Endothelial cell of umbilical vein (primary cell): ENCODE results near the gene HMCN1.

Experiments
- EZH2 ChIP-seq: IDR thresholded peaks from 2 replicates; pipeline ENCODE4 v1.6.1; 2012; ENCODE audit warnings: borderline replicate concordance, low read depth, mild to moderate bottlenecking, moderate library complexity, low read length, inconsistent platforms; ENCODE audit not compliant: severe bottlenecking
- MYC ChIP-seq: IDR thresholded peaks from one replicate; pipeline ENCODE4 v1.6.1; 2011; ENCODE audit warnings: mild to moderate bottlenecking, low read depth, low read length
- POLR2A ChIP-seq: IDR thresholded peaks from 2 replicates; pipeline ENCODE4 v1.6.1; 2012; ENCODE audit warnings: low read depth, mild to moderate bottlenecking, control low read depth, low read length
- POLR2AphosphoS5 ChIP-seq: IDR thresholded peaks from 2 replicates; pipeline ENCODE4 v1.6.1; 2012; ENCODE audit warnings: low read depth, mild to moderate bottlenecking, control low read depth, low read length, moderate library complexity; ENCODE audit not compliant: insufficient read depth
- TF ChIP-seq, protein P1 (sequence below), 2 donors: IDR thresholded peaks; 1 replicate in 1 of 2; 2 replicates in 1 of 2; pipeline ENCODE4 v1.5.1; 2011; ENCODE audit warnings: low read length in 2 of 2, mild to moderate bottlenecking in 2 of 2, moderate library complexity in 2 of 2, control low read depth in 1 of 2, inconsistent platforms in 1 of 2, low read depth in 1 of 2; ENCODE audit not compliant: insufficient read depth in 1 of 2; ENCODE audit errors: extremely low read depth in 1 of 2
- TF ChIP-seq, protein P2 (sequence below): IDR thresholded peaks from 2 replicates; pipeline ENCODE4 v1.6.1; 2011; ENCODE audit not compliant: insufficient read depth, insufficient read length

DNA sequence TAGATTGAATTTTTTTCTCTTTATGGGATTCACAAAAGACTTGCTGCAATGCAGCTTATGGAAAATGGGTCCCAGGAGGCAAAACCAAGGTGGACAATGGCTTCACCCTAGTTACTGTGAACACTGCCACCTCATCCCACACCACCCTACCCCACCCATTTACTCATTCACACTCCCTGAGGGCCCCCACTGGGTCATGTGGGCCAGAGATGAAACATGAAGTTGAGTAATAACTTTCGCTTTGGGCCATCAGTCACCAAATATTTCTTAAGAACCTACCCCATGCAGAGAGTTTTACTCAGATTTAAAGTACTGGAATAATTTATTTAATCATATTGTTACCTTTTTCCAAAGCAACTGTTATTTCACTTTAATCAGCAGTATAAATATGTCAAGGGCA lies 449.0 kb downstream of the HMCN1 start:
- TF ChIP-seq, protein P1, sequence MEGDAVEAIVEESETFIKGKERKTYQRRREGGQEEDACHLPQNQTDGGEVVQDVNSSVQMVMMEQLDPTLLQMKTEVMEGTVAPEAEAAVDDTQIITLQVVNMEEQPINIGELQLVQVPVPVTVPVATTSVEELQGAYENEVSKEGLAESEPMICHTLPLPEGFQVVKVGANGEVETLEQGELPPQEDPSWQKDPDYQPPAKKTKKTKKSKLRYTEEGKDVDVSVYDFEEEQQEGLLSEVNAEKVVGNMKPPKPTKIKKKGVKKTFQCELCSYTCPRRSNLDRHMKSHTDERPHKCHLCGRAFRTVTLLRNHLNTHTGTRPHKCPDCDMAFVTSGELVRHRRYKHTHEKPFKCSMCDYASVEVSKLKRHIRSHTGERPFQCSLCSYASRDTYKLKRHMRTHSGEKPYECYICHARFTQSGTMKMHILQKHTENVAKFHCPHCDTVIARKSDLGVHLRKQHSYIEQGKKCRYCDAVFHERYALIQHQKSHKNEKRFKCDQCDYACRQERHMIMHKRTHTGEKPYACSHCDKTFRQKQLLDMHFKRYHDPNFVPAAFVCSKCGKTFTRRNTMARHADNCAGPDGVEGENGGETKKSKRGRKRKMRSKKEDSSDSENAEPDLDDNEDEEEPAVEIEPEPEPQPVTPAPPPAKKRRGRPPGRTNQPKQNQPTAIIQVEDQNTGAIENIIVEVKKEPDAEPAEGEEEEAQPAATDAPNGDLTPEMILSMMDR (IDR thresholded peaks at IDR 0.05; ENCODE audit: extremely low read depth in 1 of 2, insufficient read depth in 1 of 2, low read depth in 1 of 2, low read length in 2 of 2): no peak
- TF ChIP-seq POLR2A (no peak), EZH2 (no peak), MYC (no peak), POLR2AphosphoS5 (no peak)
- TF ChIP-seq, protein P2, sequence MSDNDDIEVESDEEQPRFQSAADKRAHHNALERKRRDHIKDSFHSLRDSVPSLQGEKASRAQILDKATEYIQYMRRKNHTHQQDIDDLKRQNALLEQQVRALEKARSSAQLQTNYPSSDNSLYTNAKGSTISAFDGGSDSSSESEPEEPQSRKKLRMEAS: no peak
